Heart left ventricle (tissue), 16 donors: ENCODE results near the gene SFSWAP. TPM values are rescaled to one million over a fixed set of nuclear protein-coding genes. Genes with fewer than 3 reads are reported as not detected.

Experiments used
- ATAC-seq, 4 donors: fragments of 200-7000 bp; cut with Tn5 transposase; one replicate each; pipeline ENCODE4 v1.9.1; 2020 to 2022; ENCODE audit warnings: moderate library complexity in 4 of 4, mild to moderate bottlenecking in 3 of 4, moderate number of reproducible peaks in 1 of 4
- DNase-seq, 5 donors: peaks; one replicate each; pipeline ENCODE4 v3.0.0-alpha.2; 2020
- H3K27ac ChIP-seq, 12 donors: fragments of 200-600 bp; sonication (generic) in 4 of 12; one replicate each; pipeline versions ENCODE4 v1.5.0 to v1.8.0; 2016 to 2022; ENCODE audit warnings: mild to moderate bottlenecking in 2 of 12
- H3K27me3 ChIP-seq, 9 donors: fragments of 200-600 bp; sonication (generic) in 2 of 9; one replicate each; pipeline versions ENCODE4 v1.5.1 to v1.8.0; 2016 to 2022; ENCODE audit warnings: mild to moderate bottlenecking in 3 of 9
- H3K36me3 ChIP-seq, 9 donors: fragments of 200-600 bp; sonication (generic) in 2 of 9; one replicate each; pipeline versions ENCODE4 v1.5.0 to v1.8.0; 2018 to 2022; ENCODE audit warnings: mild to moderate bottlenecking in 2 of 9
- H3K4me1 ChIP-seq, 12 donors: fragments of 200-600 bp; sonication (generic) in 4 of 12; one replicate each; pipeline versions ENCODE4 v1.5.0 to v1.8.0; 2016 to 2022; ENCODE audit warnings: mild to moderate bottlenecking in 3 of 12
- H3K4me3 ChIP-seq, 12 donors: fragments of 200-600 bp; sonication (generic) in 4 of 12; one replicate each; pipeline versions ENCODE4 v1.5.0 to v1.8.0; 2017 to 2022; ENCODE audit warnings: mild to moderate bottlenecking in 9 of 12, moderate library complexity in 4 of 12
- H3K9me3 ChIP-seq, 12 donors: fragments of 200-600 bp; sonication (generic) in 4 of 12; one replicate each; pipeline versions ENCODE4 v1.5.0 to v1.8.0; 2016 to 2022; ENCODE audit warnings: mild to moderate bottlenecking in 1 of 12
- POLR2A ChIP-seq, 2 donors: fragments of 450-650 bp; IDR thresholded peaks; one replicate each; pipeline ENCODE4 v1.6.1; 2017; ENCODE audit warnings: antibody characterized with exemption in 2 of 2, mild to moderate bottlenecking in 2 of 2, moderate library complexity in 2 of 2
- WGBS, 4 donors: extraction: QIAGEN DNeasy Blood & Tissue Kit in 2 of 4; methylation state at CpG; one replicate each; pipeline versions ENCODE4 v1.1.5 to v1.1.7; 2013 to 2018; 5-methylcytosine and 5-hydroxymethylcytosine counted together
- intact Hi-C, 10 donors: fragments of 100-400 bp; cut with DNase I; formaldehyde crosslinking; loops; one replicate each; pipeline versions ENCODE4 v1.11.1 to v1.14.2; 2022
- polyA plus RNA-seq, 2 donors: library from polyadenylated mRNA; stranded (reverse); fragments of 200-250 nt; gene quantifications; one replicate each; pipeline ENCODE4 v1.2.3, GENCODE V29; 2013
- total RNA-seq, 9 donors: library from RNA; depleted of rRNA in 2 of 9; stranded (reverse); fragments of >200 nt in 2 of 9; fragmentation: NEBNext Ultra II Directional in 3 of 9; extraction: Animal tissue kit (Norgen Biotek cat#: 25700) in 3 of 9; gene quantifications; one replicate each; pipeline versions ENCODE4 v1.1.0 to v1.2.4, GENCODE V29; 2016 to 2023
- TF ChIP-seq, protein P1 (sequence below), 12 donors: fragments of 200-600 bp; sonication (generic) in 4 of 12; IDR thresholded peaks; one replicate each; pipeline versions ENCODE4 v1.5.0 to v1.8.0; 2018 to 2022; ENCODE audit warnings: antibody characterized with exemption in 12 of 12, mild to moderate bottlenecking in 5 of 12
- donor health status: ischemic (EF 13 %, LVEDD 7.1; RV severe dilation, severe dysfunction).
- donor health status: healthy with polysubstance abuse.
- donor health status: DM: no; HTN: yes; CAD: no.
- donor health status: DM: no; HTN: no; CAD: no.
- donor health status: ischemic (EF 25% LVEDD 6.9; RV normal size, moderate dysfunction).
- donor health status: ischemic (EF 25% LVEDD 5.7; RV mildly dilated, moderate dysfunction).
- donor health status: healthy.
- donor health status: DM: yes; HTN: yes; CAD: no.
- donor health status: ischemic (EF 35%, LVEDD 5.7; RV mildly dilated, moderate dysfunction).
- donor health status: nonischemic (EF 11% LVEDD 7.7; RV severe dilation, severe dysfunction).
- donor health status: DM: yes; HTN: yes; CAD: no.
- donor health status: PGD.
- donor health status: ischemic (EF 29% LVEDD 5.4; RV normal size, mild dysfunction).
- donor health status: nonischemic (EF 23%, LVEDD 6.1; RV moderate dilation, normal function).

SFSWAP gene
- total and polyA plus RNA-seq, 11 donors, result 10.4 to 25.1 (median 18.6) TPM

DNA sequence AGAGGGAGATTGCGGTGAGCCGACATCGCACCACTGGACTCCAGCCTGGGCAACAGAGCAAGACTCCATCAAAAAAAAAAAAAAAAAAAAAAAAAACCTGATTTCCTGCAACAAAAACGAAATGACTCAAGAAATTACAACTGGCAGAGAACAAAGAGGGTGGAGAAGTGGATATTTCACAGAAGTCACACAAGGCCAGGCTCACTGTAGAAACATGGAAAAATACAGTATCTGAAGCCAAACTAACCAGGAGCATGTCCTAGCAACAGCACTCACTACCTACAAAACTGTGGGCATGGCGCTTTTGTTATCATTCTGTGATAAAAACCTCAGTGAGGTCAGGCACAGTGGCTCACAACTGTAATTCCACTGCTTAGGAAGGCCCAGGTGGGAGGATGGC, 105.6 kb downstream of the SFSWAP start:
- DNase-seq, result peak in 1 of 5 donors; percentile 11

DNA sequence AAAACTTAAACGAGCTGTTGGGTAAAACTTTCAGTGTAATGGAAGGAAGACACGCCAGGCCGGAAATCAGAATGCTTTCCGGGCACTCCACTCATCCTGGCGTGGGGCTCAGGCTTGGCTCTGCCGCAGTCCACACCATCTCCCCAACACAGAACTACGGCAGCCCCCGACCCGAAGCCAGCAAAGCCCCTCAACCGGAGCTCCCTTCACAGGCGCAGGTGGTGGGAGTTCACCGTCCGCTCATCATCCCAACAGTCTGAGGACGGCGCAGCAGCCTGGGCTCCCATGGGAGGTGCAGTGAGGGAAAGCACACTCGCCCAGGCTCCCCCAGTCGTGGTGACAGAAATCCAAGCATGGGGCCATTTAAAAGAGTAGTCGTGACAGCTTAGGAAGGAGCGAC, 106.4 kb downstream of the SFSWAP start:
- intact Hi-C loops, result loop anchor here in 1 of 10 donors (10.0 kb wide), 1 partner anchor 512 kb away; no protein-coding TSS in a partner anchor
- TF ChIP-seq, protein P1, sequence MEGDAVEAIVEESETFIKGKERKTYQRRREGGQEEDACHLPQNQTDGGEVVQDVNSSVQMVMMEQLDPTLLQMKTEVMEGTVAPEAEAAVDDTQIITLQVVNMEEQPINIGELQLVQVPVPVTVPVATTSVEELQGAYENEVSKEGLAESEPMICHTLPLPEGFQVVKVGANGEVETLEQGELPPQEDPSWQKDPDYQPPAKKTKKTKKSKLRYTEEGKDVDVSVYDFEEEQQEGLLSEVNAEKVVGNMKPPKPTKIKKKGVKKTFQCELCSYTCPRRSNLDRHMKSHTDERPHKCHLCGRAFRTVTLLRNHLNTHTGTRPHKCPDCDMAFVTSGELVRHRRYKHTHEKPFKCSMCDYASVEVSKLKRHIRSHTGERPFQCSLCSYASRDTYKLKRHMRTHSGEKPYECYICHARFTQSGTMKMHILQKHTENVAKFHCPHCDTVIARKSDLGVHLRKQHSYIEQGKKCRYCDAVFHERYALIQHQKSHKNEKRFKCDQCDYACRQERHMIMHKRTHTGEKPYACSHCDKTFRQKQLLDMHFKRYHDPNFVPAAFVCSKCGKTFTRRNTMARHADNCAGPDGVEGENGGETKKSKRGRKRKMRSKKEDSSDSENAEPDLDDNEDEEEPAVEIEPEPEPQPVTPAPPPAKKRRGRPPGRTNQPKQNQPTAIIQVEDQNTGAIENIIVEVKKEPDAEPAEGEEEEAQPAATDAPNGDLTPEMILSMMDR (IDR thresholded peaks at IDR 0.05), result no peak
- TF ChIP-seq POLR2A (IDR thresholded peaks at IDR 0.05), result no peak
- H3K9me3 ChIP-seq, result peaks cover 0 to 11% (median 6%) of the 10 kb centered on the region in 12 donors
- no peak for ATAC-seq
- H3K27me3 ChIP-seq, result no peaks in the 10 kb centered on the region
- no peak overlapping the region for H3K27ac ChIP-seq
- H3K36me3 ChIP-seq, result no peaks in the 10 kb centered on the region
- H3K4me3 ChIP-seq, result no peak overlapping the region
- DNase-seq, result peak in 1 of 5 donors; percentile 54
- 80 to 88% (median 85%) methylated on average over 19 of the region's 19 CpGs for WGBS, 4 donors
- no peaks in the 10 kb centered on the region for H3K4me1 ChIP-seq

More for the DNA sequence above, 105.6 kb downstream of the SFSWAP start:
- Histone ChIP-seq H3K4me1 (no peaks in the 10 kb centered on the region), H3K9me3 (peaks cover 0 to 11% (median 6%) of the 10 kb centered on the region in 12 donors), H3K4me3 (no peak overlapping the region), H3K27me3 (peaks cover 0 to 4% (median 0%) of the 10 kb centered on the region in 9 donors), H3K27ac (no peak overlapping the region), H3K36me3 (no peaks in the 10 kb centered on the region)
- intact Hi-C loops, result loop anchor here in 1 of 10 donors (10.0 kb wide), 1 partner anchor 512 kb away; no protein-coding TSS in a partner anchor
- WGBS, 4 donors, result 66 to 85% (median 76%) methylated on average over 5 of the region's 5 CpGs
- TF ChIP-seq POLR2A (IDR thresholded peaks at IDR 0.05), result no peak
- TF ChIP-seq, protein P1 (IDR thresholded peaks at IDR 0.05), result no peak
- ATAC-seq, result no peak

DNA sequence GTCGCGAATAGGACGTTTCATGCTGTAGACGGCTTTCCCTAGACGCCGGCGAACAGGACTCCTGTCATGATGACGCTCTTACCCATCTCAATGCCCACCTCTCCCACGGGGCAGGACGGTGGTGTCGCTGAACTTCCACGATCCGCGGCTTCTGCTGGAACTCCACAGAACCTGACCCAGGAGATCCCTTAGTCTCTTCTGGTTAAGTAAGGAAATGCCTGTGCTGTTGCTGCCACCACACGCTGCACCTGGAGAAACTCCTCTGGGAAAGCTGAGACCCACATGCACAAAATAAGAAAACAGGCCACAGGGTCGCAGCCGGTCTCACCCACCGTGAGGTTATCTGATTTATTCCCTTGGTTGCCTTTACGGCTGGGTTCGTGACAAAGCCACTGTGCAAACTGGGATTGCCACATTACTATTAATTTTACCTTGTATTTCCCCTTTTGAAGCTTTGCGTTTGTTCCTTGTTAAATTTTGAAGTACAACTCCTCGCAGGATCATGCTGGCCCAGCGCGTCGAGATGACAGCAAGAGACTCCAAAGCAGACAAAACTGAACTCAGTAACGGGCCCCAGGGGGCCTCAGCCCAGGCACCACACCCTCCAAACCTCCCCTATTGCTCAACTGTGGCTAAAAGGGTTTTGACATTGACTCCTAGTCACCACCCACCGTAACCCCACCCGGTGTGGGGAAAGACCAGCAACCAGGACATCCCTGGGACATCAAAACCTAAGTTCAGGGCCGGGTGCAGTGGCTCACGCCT, 108.1 kb downstream of the SFSWAP start:
- peaks cover 0 to under 1% (median 0%) of the 10 kb centered on the region in 12 donors for H3K9me3 ChIP-seq
- H3K27me3 ChIP-seq, result peaks cover 0 to 7% (median 0%) of the 10 kb centered on the region in 9 donors
- peak in 1 of 4 donors; percentile 65 for ATAC-seq
- no peak overlapping the region for H3K27ac ChIP-seq
- TF ChIP-seq, protein P1 (IDR thresholded peaks at IDR 0.05), result no peak
- peak in 1 of 5 donors; percentile 31 for DNase-seq
- WGBS, 4 donors, result 77 to 83% (median 80%) methylated on average over 30 of the region's 30 CpGs
- H3K4me1 ChIP-seq, result no peaks in the 10 kb centered on the region
- H3K4me3 ChIP-seq, result no peak overlapping the region
- no peaks in the 10 kb centered on the region for H3K36me3 ChIP-seq
- intact Hi-C loops, result loop anchor here in 1 of 10 donors (10.0 kb wide), 1 partner anchor 514 kb away; no protein-coding TSS in a partner anchor

DNA sequence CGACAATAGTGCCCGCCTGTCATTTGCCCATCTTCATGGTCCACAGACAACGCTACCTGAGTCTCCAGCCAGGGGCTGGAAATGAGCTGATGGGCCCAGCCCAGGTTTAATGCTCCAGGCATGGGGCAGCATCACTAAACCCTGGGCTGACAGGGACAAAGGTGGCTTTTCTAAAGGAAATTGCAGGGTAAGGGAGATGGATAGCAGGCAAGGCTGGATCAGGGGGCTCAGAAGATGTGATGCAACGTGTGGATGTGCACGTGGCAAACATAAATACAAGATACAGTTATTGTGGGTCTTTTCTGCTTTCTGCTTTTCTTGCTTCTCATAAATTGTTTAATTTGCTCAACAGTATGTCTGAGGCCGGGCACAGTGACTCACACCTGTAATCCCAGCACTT, 113.6 kb downstream of the SFSWAP start:
- intact Hi-C loops, result loop anchor here in 3 of 10 donors (10.0 kb wide), 3 partner anchors 210 to 910 kb away; no protein-coding TSS in a partner anchor
- ATAC-seq (no peak), DNase-seq (no peak)
- Histone ChIP-seq H3K36me3 (no peaks in the 10 kb centered on the region), H3K4me3 (no peak overlapping the region), H3K9me3 (no peaks in the 10 kb centered on the region), H3K27ac (no peak overlapping the region), H3K4me1 (peaks cover 0 to 19% (median 6%) of the 10 kb centered on the region in 12 donors), H3K27me3 (peaks cover 3 to 39% (median 15%) of the 10 kb centered on the region in 9 donors)
- 89 to 92% (median 91%) methylated on average over 6 of the region's 6 CpGs for WGBS, 4 donors
- TF ChIP-seq POLR2A (IDR thresholded peaks at IDR 0.05), result no peak
- TF ChIP-seq, protein P1 (IDR thresholded peaks at IDR 0.05), result no peak
